B cell (primary cell): ENCODE measurements around the gene RAD50.

Source experiments
- EZH2 ChIP-seq: IDR thresholded peaks from 2 replicates; pipeline ENCODE4 v1.6.1; 2012; ENCODE audit warnings: borderline replicate concordance, low read depth, mild to moderate bottlenecking, moderate library complexity, low read length; ENCODE audit not compliant: insufficient read depth, poor library complexity, severe bottlenecking
- TF ChIP-seq, protein P1 (sequence below): fragments of 200-600 bp; IDR thresholded peaks from one replicate; pipeline ENCODE4 v1.8.0; 2022; ENCODE audit warnings: antibody characterized with exemption, mild to moderate bottlenecking

GRCh38 chr5:132530946-132531345, 25.8 kb upstream of the RAD50 start:
- TF ChIP-seq, protein P1, sequence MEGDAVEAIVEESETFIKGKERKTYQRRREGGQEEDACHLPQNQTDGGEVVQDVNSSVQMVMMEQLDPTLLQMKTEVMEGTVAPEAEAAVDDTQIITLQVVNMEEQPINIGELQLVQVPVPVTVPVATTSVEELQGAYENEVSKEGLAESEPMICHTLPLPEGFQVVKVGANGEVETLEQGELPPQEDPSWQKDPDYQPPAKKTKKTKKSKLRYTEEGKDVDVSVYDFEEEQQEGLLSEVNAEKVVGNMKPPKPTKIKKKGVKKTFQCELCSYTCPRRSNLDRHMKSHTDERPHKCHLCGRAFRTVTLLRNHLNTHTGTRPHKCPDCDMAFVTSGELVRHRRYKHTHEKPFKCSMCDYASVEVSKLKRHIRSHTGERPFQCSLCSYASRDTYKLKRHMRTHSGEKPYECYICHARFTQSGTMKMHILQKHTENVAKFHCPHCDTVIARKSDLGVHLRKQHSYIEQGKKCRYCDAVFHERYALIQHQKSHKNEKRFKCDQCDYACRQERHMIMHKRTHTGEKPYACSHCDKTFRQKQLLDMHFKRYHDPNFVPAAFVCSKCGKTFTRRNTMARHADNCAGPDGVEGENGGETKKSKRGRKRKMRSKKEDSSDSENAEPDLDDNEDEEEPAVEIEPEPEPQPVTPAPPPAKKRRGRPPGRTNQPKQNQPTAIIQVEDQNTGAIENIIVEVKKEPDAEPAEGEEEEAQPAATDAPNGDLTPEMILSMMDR, result no peak
- no peak for TF ChIP-seq EZH2
